Keratinocyte (primary cell): Measurements from ENCODE around the gene ZNF836. TPM values are rescaled to one million over a fixed set of nuclear protein-coding genes. Genes with fewer than 3 reads are reported as not detected.

Experiments
- DNase-seq: peaks from one replicate; pipeline ENCODE4 v3.0.0-alpha.2; 2011; ENCODE audit warnings: low read depth, missing footprints, low spot score
- FAIRE-seq: peaks from 2 replicates; lab custom pipeline; 2011; peaks lifted over from hg19 to GRCh38; lab: Jason Lieb, UNC
- H2AFZ ChIP-seq: 2 replicates; pipeline ENCODE4 v1.6.0; 2012; ENCODE audit warnings: low read length, control low read depth, inconsistent platforms; ENCODE audit not compliant: control insufficient read depth
- H3K27ac ChIP-seq: 2 replicates; pipeline ENCODE4 v1.5.1; 2011; ENCODE audit warnings: low read length; ENCODE audit not compliant: control insufficient read depth, insufficient read depth
- H3K27me3 ChIP-seq: 3 replicates; pipeline ENCODE4 v1.6.0; 2011; ENCODE audit warnings: low read length; ENCODE audit not compliant: control insufficient read depth, insufficient read depth; ENCODE audit errors: extremely low read depth
- H3K36me3 ChIP-seq, 2 experiments: 2 replicates in 1 of 2; 3 replicates in 1 of 2; pipeline ENCODE4 v1.5.1; 2011; ENCODE audit warnings: low read length in 2 of 2, mild to moderate bottlenecking in 1 of 2; ENCODE audit not compliant: control insufficient read depth in 2 of 2, insufficient read depth in 2 of 2; ENCODE audit errors: extremely low read depth in 1 of 2
- H3K4me1 ChIP-seq: 3 replicates; pipeline ENCODE4 v1.5.1; 2011; ENCODE audit warnings: low read length; ENCODE audit not compliant: control insufficient read depth, insufficient read depth; ENCODE audit errors: extremely low read depth
- H3K4me2 ChIP-seq: 3 replicates; pipeline ENCODE4 v1.6.0; 2011; ENCODE audit warnings: low read depth, low read length; ENCODE audit not compliant: control insufficient read depth, insufficient read depth; ENCODE audit errors: extremely low read depth
- H3K4me3 ChIP-seq, 3 experiments: fragments of 200-600 bp in 1 of 3; sonication (generic) in 1 of 3; 2 replicates in 2 of 3; 3 replicates in 1 of 3; pipeline ENCODE4 v1.5.1; 2011 to 2016; ENCODE audit warnings: low read length in 3 of 3, mild to moderate bottlenecking in 3 of 3, control low read depth in 2 of 3, inconsistent platforms in 1 of 3, low read depth in 1 of 3, mixed read lengths in 1 of 3, mixed run types in 1 of 3, moderate library complexity in 1 of 3; ENCODE audit not compliant: control insufficient read depth in 2 of 3, insufficient read depth in 2 of 3; ENCODE audit errors: extremely low read depth in 1 of 3
- H3K79me2 ChIP-seq: 2 replicates; pipeline ENCODE4 v1.6.0; 2012; ENCODE audit warnings: low read length; ENCODE audit not compliant: control insufficient read depth, insufficient read depth
- H3K9ac ChIP-seq: 3 replicates; pipeline ENCODE4 v1.6.0; 2011; ENCODE audit warnings: low read length; ENCODE audit not compliant: control insufficient read depth, insufficient read depth; ENCODE audit errors: extremely low read depth
- H3K9me1 ChIP-seq: 3 replicates; pipeline ENCODE4 v1.6.0; 2011; ENCODE audit warnings: low read length; ENCODE audit not compliant: control insufficient read depth, insufficient read depth; ENCODE audit errors: extremely low read depth
- H3K9me3 ChIP-seq: 2 replicates; pipeline ENCODE4 v1.5.1; 2012; ENCODE audit warnings: low read depth, low read length; ENCODE audit not compliant: control insufficient read depth
- H4K20me1 ChIP-seq: 3 replicates; pipeline ENCODE4 v1.6.0; 2011; ENCODE audit warnings: low read length; ENCODE audit not compliant: control insufficient read depth, insufficient read depth; ENCODE audit errors: extremely low read depth
- CTCF ChIP-seq, 3 experiments: IDR thresholded peaks in 1 of 3; conservative IDR thresholded peaks in 1 of 3; optimal IDR thresholded peaks in 1 of 3; 2 replicates in 2 of 3; 3 replicates in 1 of 3; pipeline versions ENCODE3 to v1.5.1; 2011; ENCODE audit warnings: low read length in 3 of 3, mild to moderate bottlenecking in 3 of 3, moderate library complexity in 2 of 3, control low read depth in 1 of 3, inconsistent platforms in 1 of 3; ENCODE audit not compliant: insufficient read depth in 2 of 3; ENCODE audit errors: extremely low read depth in 1 of 3
- EZH2 ChIP-seq: IDR thresholded peaks from one replicate; pipeline ENCODE4 v1.6.1; 2012; ENCODE audit warnings: inconsistent platforms, mild to moderate bottlenecking, low read length, moderate library complexity
- dilution Hi-C: fragments of 300-500 bp; cut with MboI; formaldehyde crosslinking; loops from one replicate; pipeline ENCODE4 v1.7.0; 2020; ENCODE audit warnings: low sequenced_read_pairs; ENCODE audit not compliant: extremely low pct_ligation_motif_present
- polyA plus RNA-seq, 5 experiments: library from polyadenylated mRNA; depleted of rRNA in 3 of 5; stranded (reverse) in 3 of 5; stranded (forward) in 1 of 5; unstranded in 1 of 5; fragments of >200 nt; gene quantifications; 1 replicate in 1 of 5; 2 replicates in 3 of 5; 3 replicates in 1 of 5; pipeline versions ENCODE4 v1.2.1 to v1.2.3, GENCODE V29; 2011 to 2012; ENCODE audit warnings: missing spikeins in 2 of 5, low read depth in 1 of 5, low replicate concordance in 1 of 5

ZNF836 gene
- polyA plus RNA-seq, 1 donor (not counting 4 experiments of a cell fraction or from before 2014, with no cell fraction given) = 5.0 TPM

DNA sequence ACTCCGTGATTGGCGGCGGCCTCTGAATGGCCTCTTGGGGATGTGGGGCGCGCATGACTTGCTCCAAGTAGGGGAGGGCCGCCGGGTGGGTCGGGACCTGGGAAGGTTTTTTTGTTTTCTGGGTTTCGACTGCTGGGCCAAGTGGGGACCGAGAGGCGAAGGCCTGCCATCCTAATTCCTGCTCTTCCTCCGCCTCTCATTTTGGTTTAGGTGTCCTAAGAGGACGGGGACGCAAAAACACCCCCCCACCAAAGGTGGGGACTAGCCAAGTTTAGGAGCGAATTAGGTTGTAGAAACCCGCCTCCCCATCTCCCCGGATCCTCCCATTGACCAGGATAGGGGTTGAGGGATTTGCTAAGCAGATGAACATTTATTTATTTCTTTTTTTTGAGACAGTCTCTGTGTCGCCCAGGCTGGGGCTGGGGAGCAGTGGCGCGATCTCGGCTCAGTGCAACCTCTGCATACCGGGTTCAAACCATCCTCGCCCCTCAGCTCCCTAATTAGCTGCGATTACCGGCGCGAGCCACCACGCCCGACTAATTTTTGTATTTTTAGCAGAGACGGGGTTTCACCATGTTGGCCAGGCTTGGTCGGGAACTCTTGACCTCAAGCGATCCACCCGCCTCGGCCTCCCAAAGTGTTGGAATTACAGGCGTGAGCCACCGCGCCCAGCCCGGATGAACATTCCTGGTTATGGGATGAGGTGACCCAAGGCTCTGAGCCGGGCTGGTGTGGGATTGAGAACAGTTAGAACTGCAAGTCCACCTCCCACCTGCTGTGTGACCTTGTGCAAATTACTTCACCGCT, 19.3 kb upstream of the ZNF836 start:
- no peak overlapping the region for H2AFZ ChIP-seq
- H3K9ac ChIP-seq = peak overlapping the region; percentile 95
- peaks cover 4% of the 10 kb centered on the region for H3K9me1 ChIP-seq
- dilution Hi-C loops = no loop called here
- no peaks in the 10 kb centered on the region for H3K9me3 ChIP-seq
- H3K36me3 ChIP-seq = peaks cover 10 to 22% of the 10 kb centered on the region in 2 experiments
- peak overlapping the region; percentile 78 to 95 (median 88) for H3K4me3 ChIP-seq
- no peaks in the 10 kb centered on the region for H3K27me3 ChIP-seq
- H3K79me2 ChIP-seq = peaks cover 55% of the 10 kb centered on the region
- peaks cover 14% of the 10 kb centered on the region for H4K20me1 ChIP-seq
- peaks cover 20% of the 10 kb centered on the region for H3K4me1 ChIP-seq
- FAIRE-seq = no peak
- DNase-seq = no peak
- peak overlapping the region; percentile 77 for H3K4me2 ChIP-seq
- TF ChIP-seq CTCF (optimal IDR thresholded peaks at IDR 0.05 in 1 of 3, IDR thresholded peaks at IDR 0.05 in 1 of 3, conservative IDR thresholded peaks at IDR 0.05 in 1 of 3; ENCODE audit: extremely low read depth in 1 of 3, insufficient read depth in 2 of 3, low read length in 3 of 3) (no peak), EZH2 (no peak)
- H3K27ac ChIP-seq = peak overlapping the region; percentile 95

GRCh38 chr19:52189735-52190486, 18.5 kb upstream of the ZNF836 start, which contains the start of gene PPP2R1A:
TSS of gene PPP2R1A (plus strand) at chr19:52190052. CDS start at chr19:52190097, 45 bp downstream.
- Histone ChIP-seq H3K4me3 (peak within 1 kb of the TSS; percentile 78 to 95 (median 88)), H3K36me3 (peaks cover 7 to 16% of the 10 kb centered on the region in 2 experiments), H3K79me2 (peaks cover 47% of the 10 kb centered on the region), H2AFZ (peak within 1 kb of the TSS; percentile 95), H3K27ac (peak within 1 kb of the TSS; percentile 95), H3K9ac (peak within 1 kb of the TSS; percentile 95), H3K9me1 (peaks cover 4% of the 10 kb centered on the region), H3K4me1 (peaks cover 20% of the 10 kb centered on the region), H3K4me2 (peak within 1 kb of the TSS; percentile 80), H3K9me3 (no peaks in the 10 kb centered on the region), H3K27me3 (no peaks in the 10 kb centered on the region), H4K20me1 (peaks cover 9% of the 10 kb centered on the region)
- dilution Hi-C loops = no loop called here
- TF ChIP-seq EZH2 (no peak), CTCF (optimal IDR thresholded peaks at IDR 0.05 in 1 of 3, IDR thresholded peaks at IDR 0.05 in 1 of 3, conservative IDR thresholded peaks at IDR 0.05 in 1 of 3; ENCODE audit: extremely low read depth in 1 of 3, insufficient read depth in 2 of 3, low read length in 3 of 3) (no peak)
- peak; percentile 100 for DNase-seq
- peak; percentile 98 for FAIRE-seq
